Panc1 (cell line): ENCODE results near the gene APRT. TPM values are rescaled to one million over a fixed set of nuclear protein-coding genes. Genes with fewer than 3 reads are reported as not detected.

ENCODE experiments used
- ATAC-seq: fragments of 200-7000 bp; cut with Tn5 transposase; 2 replicates; pipeline ENCODE4 v1.9.1; 2020; ENCODE audit warnings: mild to moderate bottlenecking, moderate library complexity
- BruUV-seq: library from RNA; stranded (reverse); fragments of 400-500 nt; replicated peaks from 2 replicates; lab custom pipeline; 2021; lab: Mats Ljungman, UMichigan
- CTCF ChIA-PET: fragments of 300-600 bp; sonication (Branson Sonifier 250); formaldehyde crosslinking; loops from one replicate; lab custom pipeline; 2022; ENCODE audit warnings: antibody characterized with exemption; lab: Charles Lee
- POLR2A ChIA-PET: fragments of 300-600 bp; sonication (Branson Sonifier 250); formaldehyde crosslinking; loops from one replicate; lab custom pipeline; 2022; ENCODE audit warnings: antibody characterized with exemption; lab: Charles Lee
- DNase-seq: peaks from one replicate; pipeline ENCODE4 v3.0.0-alpha.2; 2010; ENCODE audit warnings: low read depth, low spot score
- H3K27ac ChIP-seq: 2 replicates; pipeline ENCODE4 v1.5.1; 2011; ENCODE audit warnings: mild to moderate bottlenecking, low read length, inconsistent platforms
- H3K27me3 ChIP-seq: fragments of 200-500 bp; sonication (Bioruptor generic); 2 replicates; pipeline ENCODE4 v1.6.0; 2014; ENCODE audit warnings: low read length, inconsistent platforms; ENCODE audit not compliant: control insufficient read depth, insufficient read depth
- H3K36me3 ChIP-seq: fragments of 200-500 bp; sonication (Bioruptor generic); 2 replicates; pipeline ENCODE4 v1.5.1; 2014; ENCODE audit warnings: inconsistent platforms, mild to moderate bottlenecking, low read length, moderate library complexity; ENCODE audit not compliant: control insufficient read depth, insufficient read depth
- H3K4me1 ChIP-seq: 2 replicates; pipeline ENCODE4 v1.5.1; 2011; ENCODE audit warnings: inconsistent platforms, mild to moderate bottlenecking, low read length, moderate library complexity; ENCODE audit not compliant: control insufficient read depth, insufficient read depth
- H3K4me3 ChIP-seq, 2 experiments: 2 replicates each; pipeline ENCODE4 v1.5.1; 2011 to 2012; ENCODE audit warnings: low read depth in 2 of 2, low read length in 2 of 2, mild to moderate bottlenecking in 2 of 2, inconsistent platforms in 1 of 2, moderate library complexity in 1 of 2
- H3K9me3 ChIP-seq: fragments of 200-500 bp; sonication (Bioruptor generic); 2 replicates; pipeline ENCODE4 v1.5.1; 2014; ENCODE audit warnings: low read depth, mild to moderate bottlenecking, inconsistent platforms, low read length, moderate library complexity; ENCODE audit not compliant: control insufficient read depth, insufficient read depth
- POLR2AphosphoS5 ChIP-seq: IDR thresholded peaks from 2 replicates; pipeline ENCODE4 v1.6.1; 2012; ENCODE audit warnings: mild to moderate bottlenecking, low read depth, low read length, moderate library complexity
- REST ChIP-seq, 2 experiments: IDR thresholded peaks; 2 replicates each; pipeline ENCODE4 v1.6.1; 2011 to 2012; ENCODE audit warnings: low read depth in 2 of 2, control low read depth in 1 of 2, low read length in 1 of 2, mild to moderate bottlenecking in 1 of 2, moderate library complexity in 1 of 2; ENCODE audit not compliant: insufficient read depth in 1 of 2
- SIN3A ChIP-seq: IDR thresholded peaks from 2 replicates; pipeline ENCODE4 v1.6.1; 2012; ENCODE audit warnings: low read depth, mild to moderate bottlenecking, low read length, moderate library complexity, borderline replicate concordance; ENCODE audit not compliant: insufficient read depth
- TCF7L2 ChIP-seq: IDR thresholded peaks from 2 replicates; pipeline ENCODE4 v1.6.1; 2011; ENCODE audit warnings: mild to moderate bottlenecking, low read depth, low read length, inconsistent platforms
- in situ Hi-C: cut with HindIII; loops from 2 replicates; pipeline ENCODE4 v1.10.0; 2016; ENCODE audit warnings: low sequenced_read_pairs, low pct_unique_long_range_greater_than_20kb
- intact Hi-C: fragments of 100-400 bp; cut with micrococcal nuclease; formaldehyde crosslinking; loops from one replicate; pipeline ENCODE4 v1.10.0; 2022; ENCODE audit not compliant: unreplicated experiment
- total RNA-seq: library from RNA; stranded (reverse); gene quantifications from one replicate; pipeline ENCODE4 v1.2.1, GENCODE V29; 2021; ENCODE audit not compliant: unreplicated experiment
- TF ChIP-seq, protein P1 (sequence below): fragments of 450-650 bp; IDR thresholded peaks from 2 replicates; pipeline ENCODE4 v1.5.1; 2017; ENCODE audit warnings: mild to moderate bottlenecking

The APRT gene
- total RNA-seq, 1 experiment from 2014 or later: 231 TPM

GRCh38 chr16:88859381-88860091 is 47.8 kb upstream of the APRT start:
- DNase-seq (no peak), ATAC-seq (no peak)
- TF ChIP-seq REST (IDR thresholded peaks at IDR 0.05; ENCODE audit: insufficient read depth in 1 of 2, low read depth in 2 of 2, low read length in 1 of 2) (no peak), TCF7L2 (no peak), POLR2AphosphoS5 (no peak), SIN3A (no peak)
- TF ChIP-seq, protein P1, sequence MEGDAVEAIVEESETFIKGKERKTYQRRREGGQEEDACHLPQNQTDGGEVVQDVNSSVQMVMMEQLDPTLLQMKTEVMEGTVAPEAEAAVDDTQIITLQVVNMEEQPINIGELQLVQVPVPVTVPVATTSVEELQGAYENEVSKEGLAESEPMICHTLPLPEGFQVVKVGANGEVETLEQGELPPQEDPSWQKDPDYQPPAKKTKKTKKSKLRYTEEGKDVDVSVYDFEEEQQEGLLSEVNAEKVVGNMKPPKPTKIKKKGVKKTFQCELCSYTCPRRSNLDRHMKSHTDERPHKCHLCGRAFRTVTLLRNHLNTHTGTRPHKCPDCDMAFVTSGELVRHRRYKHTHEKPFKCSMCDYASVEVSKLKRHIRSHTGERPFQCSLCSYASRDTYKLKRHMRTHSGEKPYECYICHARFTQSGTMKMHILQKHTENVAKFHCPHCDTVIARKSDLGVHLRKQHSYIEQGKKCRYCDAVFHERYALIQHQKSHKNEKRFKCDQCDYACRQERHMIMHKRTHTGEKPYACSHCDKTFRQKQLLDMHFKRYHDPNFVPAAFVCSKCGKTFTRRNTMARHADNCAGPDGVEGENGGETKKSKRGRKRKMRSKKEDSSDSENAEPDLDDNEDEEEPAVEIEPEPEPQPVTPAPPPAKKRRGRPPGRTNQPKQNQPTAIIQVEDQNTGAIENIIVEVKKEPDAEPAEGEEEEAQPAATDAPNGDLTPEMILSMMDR: no peak
- H3K9me3 ChIP-seq: no peaks in the 10 kb centered on the region
- no peaks in the 10 kb centered on the region for H3K27me3 ChIP-seq
- no peak overlapping the region for H3K27ac ChIP-seq
- H3K36me3 ChIP-seq: peaks cover 6% of the 10 kb centered on the region; the same call in 1 of the 2 replicates
- intact Hi-C loops (no loop called here), in situ Hi-C loops (no loop called here)
- ChIA-PET POLR2A (no interaction called here), CTCF (no interaction called here)
- peaks cover 9% of the 10 kb centered on the region; the same call in 1 of the 2 replicates for H3K4me1 ChIP-seq
- BruUV-seq: no TSS peak
- no peak overlapping the region for H3K4me3 ChIP-seq

GRCh38 chr16:88857728-88858339 is 46.1 kb upstream of the APRT start:
- BruUV-seq: no TSS peak
- ATAC-seq (peak; percentile 69), DNase-seq (peak; percentile 17)
- H3K27me3 ChIP-seq: no peaks in the 10 kb centered on the region
- peaks cover 6% of the 10 kb centered on the region; the same call in 1 of the 2 replicates for H3K36me3 ChIP-seq
- in situ Hi-C loops (no loop called here), intact Hi-C loops (no loop called here)
- no peaks in the 10 kb centered on the region for H3K9me3 ChIP-seq
- H3K4me3 ChIP-seq: peak overlapping the region; percentile 88 to 93
- TF ChIP-seq SIN3A (no peak), POLR2AphosphoS5 (no peak), REST (IDR thresholded peaks at IDR 0.05; ENCODE audit: insufficient read depth in 1 of 2, low read depth in 2 of 2, low read length in 1 of 2) (no peak), TCF7L2 (no peak)
- TF ChIP-seq, protein P1: no peak; the same call in 1 of the 2 replicates
- H3K27ac ChIP-seq: peak overlapping the region; percentile 84
- POLR2A ChIA-PET: no interaction called here
- peaks cover 9% of the 10 kb centered on the region; the same call in 1 of the 2 replicates for H3K4me1 ChIP-seq
- CTCF ChIA-PET: interaction anchor here (0.5 to 1.1 kb wide), 2 partner anchors 9 to 12 kb away, joined by 3 to 4 read pairs; no protein-coding TSS in a partner anchor
